ENCODE results near the gene PLCD4.

The PLCD4 gene

GRCh38 chr2:218662827-218663226 lies 55.1 kb downstream of the PLCD4 start:
- H3K27me3 ChIP-seq (ENCODE audit: insufficient read depth, low read length, poor library complexity, severe bottlenecking): no peaks in the 10 kb centered on the region
- H4K20me1 ChIP-seq (ENCODE audit: insufficient read depth, low read length, poor library complexity, severe bottlenecking): no peaks in the 10 kb centered on the region
- peaks cover 14% of the 10 kb centered on the region for H3K4me1 ChIP-seq (ENCODE audit: insufficient read depth, low read length, poor library complexity, severe bottlenecking)
- H3K79me2 ChIP-seq (ENCODE audit: insufficient read depth, low read length): peaks cover 22% of the 10 kb centered on the region
- TF ChIP-seq EZH2phosphoT487 (IDR thresholded peaks at IDR 0.05; ENCODE audit: borderline replicate concordance): no peak
- TF ChIP-seq CTCF (conservative IDR thresholded peaks at IDR 0.05; ENCODE audit: low read length): no peak
- no peaks in the 10 kb centered on the region for H3K9me3 ChIP-seq (ENCODE audit: insufficient read depth, low read depth, low read length)
- H2AFZ ChIP-seq (ENCODE audit: low read length): no peak overlapping the region
- H3K4me3 ChIP-seq (ENCODE audit: low read length, poor library complexity, severe bottlenecking): no peak overlapping the region
- H3K9ac ChIP-seq (ENCODE audit: low read depth, low read length, poor library complexity, severe bottlenecking): no peak overlapping the region
- no peak overlapping the region for H3K4me2 ChIP-seq (ENCODE audit: low read depth, low read length, poor library complexity, severe bottlenecking)
- no peaks in the 10 kb centered on the region for H3F3A ChIP-seq (ENCODE audit: low read depth)
- H3K9me2 ChIP-seq (replicated peaks; ENCODE audit: low read depth, low read length): no peaks in the 10 kb centered on the region
- peaks cover 40% of the 10 kb centered on the region; the same call in 1 of the 2 replicates for H3K36me3 ChIP-seq (ENCODE audit: insufficient read depth, low read length)

- Histone ChIP-seq H2AFZ (ENCODE audit: low read length) (no peak overlapping the region), H3K27me3 (ENCODE audit: insufficient read depth, low read length, poor library complexity, severe bottlenecking) (no peaks in the 10 kb centered on the region), H3K9me3 (ENCODE audit: insufficient read depth, low read depth, low read length) (no peaks in the 10 kb centered on the region), H3K9me2 (replicated peaks; ENCODE audit: low read depth, low read length) (no peaks in the 10 kb centered on the region), H3K4me1 (ENCODE audit: insufficient read depth, low read length, poor library complexity, severe bottlenecking) (peaks cover 8% of the 10 kb centered on the region), H3K4me2 (ENCODE audit: low read depth, low read length, poor library complexity, severe bottlenecking) (no peak overlapping the region), H3F3A (ENCODE audit: low read depth) (no peaks in the 10 kb centered on the region), H3K79me2 (ENCODE audit: insufficient read depth, low read length) (peaks cover 11% of the 10 kb centered on the region), H3K36me3 (ENCODE audit: insufficient read depth, low read length) (peaks cover 42% of the 10 kb centered on the region; the same call in 1 of the 2 replicates), H4K20me1 (ENCODE audit: insufficient read depth, low read length, poor library complexity, severe bottlenecking) (no peaks in the 10 kb centered on the region), H3K9ac (ENCODE audit: low read depth, low read length, poor library complexity, severe bottlenecking) (no peak overlapping the region), H3K4me3 (ENCODE audit: low read length, poor library complexity, severe bottlenecking) (no peak overlapping the region)
- no peak for TF ChIP-seq CTCF (conservative IDR thresholded peaks at IDR 0.05; ENCODE audit: low read length)
- TF ChIP-seq EZH2phosphoT487 (IDR thresholded peaks at IDR 0.05; ENCODE audit: borderline replicate concordance): no peak
These were observed 56.2 kb downstream of the PLCD4 start for GRCh38 chr2:218663901-218664300.

GRCh38 chr2:218664653-218665052 lies 57.0 kb downstream of the PLCD4 start:
- no peak for TF ChIP-seq EZH2phosphoT487 (IDR thresholded peaks at IDR 0.05; ENCODE audit: borderline replicate concordance)
- TF ChIP-seq CTCF (conservative IDR thresholded peaks at IDR 0.05; ENCODE audit: low read length): no peak
- H2AFZ ChIP-seq (ENCODE audit: low read length): no peak overlapping the region
- no peaks in the 10 kb centered on the region for H3K27me3 ChIP-seq (ENCODE audit: insufficient read depth, low read length, poor library complexity, severe bottlenecking)
- H3K9me2 ChIP-seq (replicated peaks; ENCODE audit: low read depth, low read length): no peaks in the 10 kb centered on the region
- no peak overlapping the region for H3K9ac ChIP-seq (ENCODE audit: low read depth, low read length, poor library complexity, severe bottlenecking)
- no peaks in the 10 kb centered on the region for H3F3A ChIP-seq (ENCODE audit: low read depth)
- H3K4me3 ChIP-seq (ENCODE audit: low read length, poor library complexity, severe bottlenecking): no peak overlapping the region
- peaks cover 42% of the 10 kb centered on the region; the same call in 1 of the 2 replicates for H3K36me3 ChIP-seq (ENCODE audit: insufficient read depth, low read length)
- no peaks in the 10 kb centered on the region for H4K20me1 ChIP-seq (ENCODE audit: insufficient read depth, low read length, poor library complexity, severe bottlenecking)
- peaks cover 8% of the 10 kb centered on the region; the same call in 1 of the 2 replicates for H3K79me2 ChIP-seq (ENCODE audit: insufficient read depth, low read length)
- H3K9me3 ChIP-seq (ENCODE audit: insufficient read depth, low read depth, low read length): no peaks in the 10 kb centered on the region
- no peak overlapping the region for H3K4me2 ChIP-seq (ENCODE audit: low read depth, low read length, poor library complexity, severe bottlenecking)
- peaks cover 10% of the 10 kb centered on the region for H3K4me1 ChIP-seq (ENCODE audit: insufficient read depth, low read length, poor library complexity, severe bottlenecking)
